Activated naive CD4-positive, alpha-beta T cell treated with anti-CD3 and anti-CD28 coated beads, Interleukin-2, amount 10 ng/mL, durations not matched to agents 5 hours and 36 hours (primary cell): ENCODE data around the gene CCDC6. TPM values are rescaled to one million over a fixed set of nuclear protein-coding genes. Genes with fewer than 3 reads are reported as not detected.

Experiments used
- total RNA-seq, 2 experiments: library from RNA; stranded (reverse); gene quantifications; one replicate each; pipeline ENCODE4 v1.2.3, GENCODE V29; 2021

The CCDC6 gene
- 10 to 100 TPM; 18.7 to 20.6 TPM for total RNA-seq

GRCh38 chr10:59906417-59907202, at the start of gene CCDC6:
Gene CCDC6, minus strand, starts transcription at chr10:59906556. Its CDS starts 132 bp downstream, at chr10:59906424.

GRCh38 chr10:59753267-59753666, 153.1 kb downstream of the CCDC6 start, which contains the start of gene MRLN:
Gene MRLN, minus strand, starts transcription at chr10:59753455.

Other genes starting within 250 kb of the CCDC6 start
- under 1 TPM; 0.05 to 0.10 TPM for gene SLC16A9, start 196.7 kb downstream of the CCDC6 start, total RNA-seq
- not detected for gene MRLN, start 153.1 kb downstream of the CCDC6 start, total RNA-seq